Spleen (tissue), 7 donors: ENCODE data around the gene MRTFB.

Experiments used
- POLR2A ChIP-seq, 3 donors: fragments of 450-650 bp; IDR thresholded peaks; one replicate each; pipeline ENCODE4 v1.5.1; 2017; ENCODE audit warnings: antibody characterized with exemption in 3 of 3, mild to moderate bottlenecking in 1 of 3
- TF ChIP-seq, protein P1 (sequence below), 11 experiments: fragments of 200-600 bp in 7 of 11; fragments of 450-650 bp in 4 of 11; sonication (generic) in 4 of 11; IDR thresholded peaks in 8 of 11; conservative IDR thresholded peaks in 3 of 11; 1 replicate in 7 of 11; 2 replicates in 4 of 11; pipeline versions ENCODE4 v1.4.0 to v1.8.0; 2016 to 2021; ENCODE audit warnings: antibody characterized with exemption in 11 of 11, inconsistent platforms in 4 of 11, mild to moderate bottlenecking in 1 of 11
- donor health status: DM: no; HTN: no; CAD: no; lungs with moderate emphysema.
- donor health status: DM: no; HTN: no; CAD: no.
- donor health status: DM: no; HTN: no; CAD: no.

- TF ChIP-seq, protein P1, sequence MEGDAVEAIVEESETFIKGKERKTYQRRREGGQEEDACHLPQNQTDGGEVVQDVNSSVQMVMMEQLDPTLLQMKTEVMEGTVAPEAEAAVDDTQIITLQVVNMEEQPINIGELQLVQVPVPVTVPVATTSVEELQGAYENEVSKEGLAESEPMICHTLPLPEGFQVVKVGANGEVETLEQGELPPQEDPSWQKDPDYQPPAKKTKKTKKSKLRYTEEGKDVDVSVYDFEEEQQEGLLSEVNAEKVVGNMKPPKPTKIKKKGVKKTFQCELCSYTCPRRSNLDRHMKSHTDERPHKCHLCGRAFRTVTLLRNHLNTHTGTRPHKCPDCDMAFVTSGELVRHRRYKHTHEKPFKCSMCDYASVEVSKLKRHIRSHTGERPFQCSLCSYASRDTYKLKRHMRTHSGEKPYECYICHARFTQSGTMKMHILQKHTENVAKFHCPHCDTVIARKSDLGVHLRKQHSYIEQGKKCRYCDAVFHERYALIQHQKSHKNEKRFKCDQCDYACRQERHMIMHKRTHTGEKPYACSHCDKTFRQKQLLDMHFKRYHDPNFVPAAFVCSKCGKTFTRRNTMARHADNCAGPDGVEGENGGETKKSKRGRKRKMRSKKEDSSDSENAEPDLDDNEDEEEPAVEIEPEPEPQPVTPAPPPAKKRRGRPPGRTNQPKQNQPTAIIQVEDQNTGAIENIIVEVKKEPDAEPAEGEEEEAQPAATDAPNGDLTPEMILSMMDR (IDR thresholded peaks at IDR 0.05 in 8 of 11, conservative IDR thresholded peaks at IDR 0.05 in 3 of 11) = no peak
- no peak for TF ChIP-seq POLR2A (IDR thresholded peaks at IDR 0.05)
Measured at GRCh38 chr16:14193316-14193871, 122.3 kb downstream of the MRTFB start.
